Adrenal gland (tissue), 12 donors: Measurements from ENCODE around the gene EVC. TPM values are rescaled to one million over a fixed set of nuclear protein-coding genes. Genes with fewer than 3 reads are reported as not detected.

ENCODE experiments used
- DNase-seq, 7 donors: peaks; one replicate each; pipeline ENCODE4 v3.0.0-alpha.2; 2019 to 2020
- H3K27ac ChIP-seq, 5 donors: fragments of 200-600 bp; sonication (generic) in 4 of 5; 1 replicate in 3 of 5; 2 replicates in 2 of 5; pipeline versions ENCODE4 v1.5.1 to v1.8.0; 2016 to 2020; ENCODE audit warnings: mild to moderate bottlenecking in 1 of 5
- H3K27me3 ChIP-seq: fragments of 200-600 bp; 2 replicates; pipeline ENCODE4 v1.8.0; 2021
- H3K36me3 ChIP-seq, 2 donors: fragments of 200-600 bp; replicated peaks in 1 of 2; 1 replicate in 1 of 2; 2 replicates in 1 of 2; pipeline versions ENCODE4 v1.5.1 to v1.8.0; 2018 to 2022
- H3K4me1 ChIP-seq, 2 donors: fragments of 200-600 bp; replicated peaks in 1 of 2; 1 replicate in 1 of 2; 2 replicates in 1 of 2; pipeline versions ENCODE4 v1.5.1 to v1.8.0; 2018 to 2021
- H3K4me3 ChIP-seq, 4 donors: fragments of 200-600 bp; sonication (generic) in 3 of 4; one replicate each; pipeline ENCODE4 v1.5.1; 2016 to 2018
- H3K9me3 ChIP-seq, 3 donors: fragments of 200-600 bp; sonication (generic) in 1 of 3; replicated peaks in 1 of 3; 1 replicate in 2 of 3; 2 replicates in 1 of 3; pipeline versions ENCODE4 v1.5.1 to v1.8.0; 2016 to 2021
- CTCF ChIP-seq, 6 experiments: fragments of 450-650 bp in 4 of 6; fragments of 200-600 bp in 2 of 6; sonication (generic) in 1 of 6; IDR thresholded peaks; 1 replicate in 5 of 6; 2 replicates in 1 of 6; pipeline versions ENCODE4 v1.5.1 to v1.8.0; 2016 to 2021; ENCODE audit warnings: antibody characterized with exemption in 6 of 6, mild to moderate bottlenecking in 2 of 6, moderate library complexity in 1 of 6
- POLR2A ChIP-seq, 2 donors: fragments of 450-650 bp; IDR thresholded peaks; one replicate each; pipeline ENCODE4 v1.6.1; 2017; ENCODE audit warnings: antibody characterized with exemption in 2 of 2, mild to moderate bottlenecking in 2 of 2, moderate library complexity in 1 of 2
- WGBS, 4 donors: extraction: QIAGEN DNeasy Blood & Tissue Kit in 2 of 4; methylation state at CpG; one replicate each; pipeline versions ENCODE4 v1.1.5 to v1.1.7; 2013 to 2017; 5-methylcytosine and 5-hydroxymethylcytosine counted together
- intact Hi-C, 2 donors: fragments of 100-400 bp; cut with DNase I; formaldehyde crosslinking; loops; one replicate each; pipeline versions ENCODE4 v1.14.1 to v1.15.0; 2022 to 2023
- polyA plus RNA-seq, 3 donors: library from polyadenylated mRNA; stranded (reverse); fragments of 200-250 nt in 2 of 3; fragments of 350-450 nt in 1 of 3; fragmentation: Illumina TruSeq in 1 of 3; extraction: RNeasy Lipid Tissue Mini Kit (QIAGEN cat#74804) in 1 of 3; gene quantifications; one replicate each; pipeline ENCODE4 v1.2.3, GENCODE V29; 2013 to 2014
- total RNA-seq, 9 donors: library from RNA; depleted of rRNA in 4 of 9; stranded (reverse); fragments of >200 nt in 4 of 9; fragments of 120-200 nt in 1 of 9; fragmentation: NEBNext Ultra II Directional in 1 of 9; extraction: Animal tissue kit (Norgen Biotek cat#: 25700) in 1 of 9; gene quantifications; one replicate each; pipeline versions ENCODE4 v1.1.0 to v1.2.4, GENCODE V29; 2013 to 2023
- donor health status: healthy with polysubstance abuse.
- donor health status: Bipolar disorder and iron deficiency.
- donor health status: DM: yes; HTN: yes; CAD: no.
- donor health status: DM: no; HTN: no; CAD: no.
- donor health status: DM: no; HTN: no; CAD: no.
- donor health status: DM: yes; HTN: yes; CAD: no.

The EVC gene
- total and polyA plus RNA-seq, 12 donors: 1.0 to 23.7 (median 10.1) TPM

DNA sequence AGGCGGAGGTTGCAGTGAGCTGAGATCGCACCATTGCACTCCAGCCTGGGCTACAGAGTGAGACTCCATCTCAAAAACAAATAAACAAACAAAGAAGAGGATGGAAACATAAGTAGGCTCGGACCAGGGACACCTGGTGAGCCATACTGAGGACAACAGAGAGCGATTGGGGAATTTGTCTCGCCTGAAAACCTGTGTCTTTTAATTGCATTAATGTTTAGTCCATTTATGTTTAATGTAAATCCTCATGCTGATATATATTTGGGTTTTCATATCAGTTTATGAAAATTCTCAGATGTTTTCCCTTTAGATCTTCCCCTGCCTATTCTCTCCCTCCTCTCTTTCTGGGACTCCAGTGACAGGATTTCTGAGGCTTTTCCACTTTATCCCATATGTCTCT, 84.6 kb downstream of the EVC start:
- Histone ChIP-seq H3K4me3 (no peak overlapping the region), H3K4me1 (no peaks in the 10 kb centered on the region), H3K36me3 (no peaks in the 10 kb centered on the region), H3K9me3 (no peaks in the 10 kb centered on the region), H3K27me3 (no peaks in the 10 kb centered on the region), H3K27ac (no peak overlapping the region)
- intact Hi-C loops: no loop called here
- TF ChIP-seq CTCF (IDR thresholded peaks at IDR 0.05) (no peak), POLR2A (IDR thresholded peaks at IDR 0.05) (no peak)
- DNase-seq: no peak
- WGBS, 4 donors: 71 to 97% (median 91%) methylated on average over 5 of the region's 5 CpGs

GRCh38 chr4:5796976-5797375, 86.0 kb downstream of the EVC start:
- Histone ChIP-seq H3K36me3 (peaks cover 0 to 1% of the 10 kb centered on the region in 2 donors), H3K9me3 (no peaks in the 10 kb centered on the region), H3K27ac (no peak overlapping the region), H3K27me3 (no peaks in the 10 kb centered on the region), H3K4me3 (no peak overlapping the region), H3K4me1 (no peaks in the 10 kb centered on the region)
- peak in 1 of 7 donors; percentile 28 for DNase-seq
- intact Hi-C loops: no loop called here
- TF ChIP-seq POLR2A (IDR thresholded peaks at IDR 0.05) (no peak), CTCF (IDR thresholded peaks at IDR 0.05) (no peak)
- 92 to 96% (median 94%) methylated on average over 10 to 18 of the region's 18 CpGs for WGBS, 4 donors

DNA sequence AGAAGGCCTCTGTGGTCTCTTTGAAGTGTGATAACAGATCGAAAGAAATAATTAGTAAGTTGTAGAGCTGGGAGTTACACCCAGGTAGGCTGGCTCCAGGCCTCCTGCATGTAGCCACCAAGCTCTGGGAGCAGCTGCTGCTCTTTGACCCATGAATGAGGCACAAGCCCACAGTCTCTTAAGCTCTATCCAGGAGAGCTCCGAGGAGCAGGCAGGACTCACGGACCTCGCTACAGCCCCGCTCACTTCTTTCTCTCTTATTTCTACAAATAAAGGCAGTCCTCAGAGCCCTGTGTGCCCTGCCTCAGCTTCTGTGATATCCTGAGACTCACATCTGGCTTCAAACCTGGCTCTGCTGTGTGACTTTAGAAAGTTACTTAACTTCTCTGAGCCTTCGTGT, 86.9 kb downstream of the EVC start:
- intact Hi-C loops: no loop called here
- peaks cover 0 to 4% of the 10 kb centered on the region in 2 donors for H3K36me3 ChIP-seq
- no peak for DNase-seq
- H3K27me3 ChIP-seq: no peaks in the 10 kb centered on the region
- H3K4me3 ChIP-seq: no peak overlapping the region
- no peaks in the 10 kb centered on the region for H3K4me1 ChIP-seq
- no peaks in the 10 kb centered on the region for H3K9me3 ChIP-seq
- TF ChIP-seq POLR2A (IDR thresholded peaks at IDR 0.05) (no peak), CTCF (IDR thresholded peaks at IDR 0.05) (no peak)
- 95 to 98% (median 97%) methylated on average over 6 of the region's 6 CpGs for WGBS, 4 donors
- H3K27ac ChIP-seq: no peak overlapping the region

GRCh38 chr4:5798462-5798861, 87.5 kb downstream of the EVC start:
- 85 to 87% (median 86%) methylated on average over 3 to 11 of the region's 11 CpGs for WGBS, 4 donors
- H3K36me3 ChIP-seq: peaks cover 0 to 4% of the 10 kb centered on the region in 2 donors
- intact Hi-C loops: no loop called here
- H3K4me3 ChIP-seq: no peak overlapping the region
- DNase-seq: peak in 1 of 7 donors; percentile 43
- H3K4me1 ChIP-seq: no peaks in the 10 kb centered on the region
- H3K9me3 ChIP-seq: no peaks in the 10 kb centered on the region
- no peaks in the 10 kb centered on the region for H3K27me3 ChIP-seq
- H3K27ac ChIP-seq: no peak overlapping the region
- TF ChIP-seq POLR2A (IDR thresholded peaks at IDR 0.05) (no peak), CTCF (IDR thresholded peaks at IDR 0.05) (no peak)
